DOHH2 (cell line): ENCODE measurements around the gene ANTXRL.
"Not testable (repeated sequence)": the region's sequence is repeated elsewhere in the genome, so short reads cannot be mapped to it uniquely, and the experiment has no call there.

ENCODE experiments used
- H3F3A ChIP-seq: fragments of 200-600 bp; sonication (generic), shearing (Covaris generic); 2 replicates; pipeline ENCODE4 v1.6.0; 2016; ENCODE audit warnings: antibody characterized with exemption, mild to moderate bottlenecking; ENCODE audit not compliant: control insufficient read depth, insufficient read depth
- H3K27ac ChIP-seq: fragments of 200-600 bp; sonication (generic); 2 replicates; pipeline ENCODE4 v1.5.1; 2014; ENCODE audit warnings: low read depth, mild to moderate bottlenecking, low read length, moderate library complexity
- H3K27me3 ChIP-seq: fragments of 200-600 bp; sonication (generic); 2 replicates; pipeline ENCODE4 v1.6.1; 2014; ENCODE audit warnings: mild to moderate bottlenecking, low read length, mixed read lengths; ENCODE audit not compliant: control insufficient read depth
- H3K36me3 ChIP-seq: fragments of 200-600 bp; sonication (generic); 2 replicates; pipeline ENCODE4 v1.6.1; 2014; ENCODE audit warnings: mild to moderate bottlenecking, low read length, moderate library complexity, mixed read lengths; ENCODE audit not compliant: control insufficient read depth
- H3K4me1 ChIP-seq: fragments of 200-600 bp; sonication (generic); 2 replicates; pipeline ENCODE4 v1.6.1; 2014; ENCODE audit warnings: mild to moderate bottlenecking, low read length, mixed read lengths; ENCODE audit not compliant: control insufficient read depth
- H3K4me2 ChIP-seq: fragments of 200-600 bp; sonication (generic); 2 replicates; pipeline ENCODE4 v1.6.0; 2014; ENCODE audit warnings: mild to moderate bottlenecking, low read length, moderate library complexity
- H3K4me3 ChIP-seq: fragments of 200-600 bp; sonication (generic); 2 replicates; pipeline ENCODE4 v1.5.1; 2014; ENCODE audit warnings: mild to moderate bottlenecking, low read length, mixed read lengths
- H3K79me2 ChIP-seq: fragments of 200-600 bp; sonication (generic); 2 replicates; pipeline ENCODE4 v1.6.1; 2014; ENCODE audit warnings: mild to moderate bottlenecking, low read length, mixed read lengths; ENCODE audit not compliant: control insufficient read depth
- H3K9me2 ChIP-seq: fragments of 200-600 bp; sonication (generic); replicated peaks from 2 replicates; pipeline ENCODE4 v1.6.1; 2014; ENCODE audit warnings: mild to moderate bottlenecking, low read length, mixed read lengths; ENCODE audit not compliant: control insufficient read depth
- H3K9me3 ChIP-seq: fragments of 200-600 bp; sonication (generic); 2 replicates; pipeline ENCODE4 v1.6.1; 2014; ENCODE audit warnings: antibody characterized with exemption, low read length, mixed read lengths; ENCODE audit not compliant: control insufficient read depth, insufficient read depth
- H4K20me1 ChIP-seq: fragments of 200-600 bp; sonication (generic); 2 replicates; pipeline ENCODE4 v1.6.0; 2014; ENCODE audit warnings: low read depth, mild to moderate bottlenecking, antibody characterized with exemption, low read length, moderate library complexity; ENCODE audit not compliant: control insufficient read depth, insufficient read depth
- CTCF ChIP-seq: fragments of 200-600 bp; sonication (generic); IDR thresholded peaks from one replicate; pipeline ENCODE4 v1.5.1; 2014; ENCODE audit warnings: antibody characterized with exemption, mild to moderate bottlenecking, low read depth, low read length; ENCODE audit not compliant: poor library complexity, severe bottlenecking
- EZH2phosphoT487 ChIP-seq: fragments of 200-600 bp; sonication (generic); IDR thresholded peaks from 2 replicates; pipeline ENCODE4 v1.6.1; 2017; ENCODE audit warnings: borderline replicate concordance, mild to moderate bottlenecking, antibody characterized with exemption, low read length, moderate library complexity, mixed read lengths

The ANTXRL gene

GRCh38 chr10:46253076-46254006 lies 33.5 kb upstream of the ANTXRL start:
- no peaks in the 10 kb centered on the region for H3K36me3 ChIP-seq
- H3K27me3 ChIP-seq, result no peaks in the 10 kb centered on the region
- no peaks in the 10 kb centered on the region for H3K9me2 ChIP-seq
- no peaks in the 10 kb centered on the region for H3K9me3 ChIP-seq
- no peaks in the 10 kb centered on the region for H3K79me2 ChIP-seq
- no peak overlapping the region for H3K4me2 ChIP-seq
- no peak overlapping the region for H3K27ac ChIP-seq
- TF ChIP-seq CTCF (no peak), EZH2phosphoT487 (no peak)
- H3K4me1 ChIP-seq, result no peaks in the 10 kb centered on the region
- H3F3A ChIP-seq, result no peaks in the 10 kb centered on the region
- H3K4me3 ChIP-seq, result no peak overlapping the region
- no peaks in the 10 kb centered on the region for H4K20me1 ChIP-seq

- H3K4me2 ChIP-seq, result no peak overlapping the region
- no peaks in the 10 kb centered on the region for H3K9me2 ChIP-seq
- H3K4me3 ChIP-seq, result no peak overlapping the region
- no peaks in the 10 kb centered on the region for H3K9me3 ChIP-seq
- H3K27ac ChIP-seq, result no peak overlapping the region
- H3K4me1 ChIP-seq, result no peaks in the 10 kb centered on the region
- no peaks in the 10 kb centered on the region for H3F3A ChIP-seq
- H3K79me2 ChIP-seq, result no peaks in the 10 kb centered on the region
- H4K20me1 ChIP-seq, result no peaks in the 10 kb centered on the region
- H3K27me3 ChIP-seq, result no peaks in the 10 kb centered on the region
- H3K36me3 ChIP-seq, result no peaks in the 10 kb centered on the region
- TF ChIP-seq CTCF (no peak), EZH2phosphoT487 (no peak)
Measured at GRCh38 chr10:46254007-46254383, 32.8 kb upstream of the ANTXRL start.

GRCh38 chr10:46254467-46254866 lies 32.3 kb upstream of the ANTXRL start:
- no peak overlapping the region for H3K4me3 ChIP-seq

GRCh38 chr10:46255210-46255609 lies 31.6 kb upstream of the ANTXRL start:
- H3K9me2 ChIP-seq, H3K27ac ChIP-seq, H3K4me3 ChIP-seq, H3K79me2 ChIP-seq, H3F3A ChIP-seq, H3K4me2 ChIP-seq, H3K9me3 ChIP-seq, H3K4me1 ChIP-seq, H3K27me3 ChIP-seq, H3K36me3 ChIP-seq, H4K20me1 ChIP-seq: not testable (repeated sequence)

More at GRCh38 chr10:46254467-46254866, 32.3 kb upstream of the ANTXRL start:
- Histone ChIP-seq H3K4me2 (no peak overlapping the region), H3F3A (no peaks in the 10 kb centered on the region), H3K4me1 (no peaks in the 10 kb centered on the region), H3K79me2 (no peaks in the 10 kb centered on the region), H3K9me3 (no peaks in the 10 kb centered on the region), H3K9me2 (no peaks in the 10 kb centered on the region), H3K36me3 (no peaks in the 10 kb centered on the region), H4K20me1 (no peaks in the 10 kb centered on the region), H3K27ac (no peak overlapping the region), H3K27me3 (no peaks in the 10 kb centered on the region)
- TF ChIP-seq CTCF, result no peak
- TF ChIP-seq EZH2phosphoT487, result no peak
